Left renal pelvis (tissue), 4 donors: Measurements from ENCODE around the gene GPHN. TPM values are rescaled to one million over a fixed set of nuclear protein-coding genes. Genes with fewer than 3 reads are reported as not detected.
"Not testable (repeated sequence)": the region's sequence is repeated elsewhere in the genome, so short reads cannot be mapped to it uniquely, and the experiment has no call there.

Experiments
- DNase-seq, 4 donors: peaks; one replicate each; pipeline ENCODE4 v3.0.0-alpha.2; 2013; ENCODE audit warnings: low read depth in 4 of 4, low spot score in 3 of 4
- polyA plus RNA-seq, 4 donors: library from polyadenylated mRNA; unstranded; fragments of 120-200 nt; gene quantifications; one replicate each; pipeline ENCODE4 v1.2.1, GENCODE V29; 2013; ENCODE audit not compliant: insufficient read length in 4 of 4

GPHN gene
- polyA plus RNA-seq, 4 donors: 21.1 to 82.0 (median 66.4) TPM

- no peak for DNase-seq
These were observed 238.5 kb downstream of the GPHN start for GRCh38 chr14:66746316-66747006.

- DNase-seq: no peak
These were observed 244.2 kb downstream of the GPHN start for GRCh38 chr14:66752109-66752508.

GRCh38 chr14:66758031-66758613 is 250.2 kb downstream of the GPHN start:
- DNase-seq: no peak

- DNase-seq: no peak
These were observed 264.2 kb downstream of the GPHN start for GRCh38 chr14:66772146-66772545.

- DNase-seq: no peak
These were observed 274.9 kb downstream of the GPHN start for GRCh38 chr14:66782853-66783252.

GRCh38 chr14:66790101-66790500 is 282.2 kb downstream of the GPHN start:
- DNase-seq: no peak

- DNase-seq: no peak
These were observed 295.0 kb downstream of the GPHN start for GRCh38 chr14:66802962-66803361.

GRCh38 chr14:66804141-66804540 is 296.2 kb downstream of the GPHN start:
- DNase-seq: no peak

GRCh38 chr14:66813636-66814035 is 305.7 kb downstream of the GPHN start:
- no peak for DNase-seq

GRCh38 chr14:66815687-66816086 is 307.7 kb downstream of the GPHN start:
- no peak for DNase-seq

GRCh38 chr14:66824251-66824650 is 316.3 kb downstream of the GPHN start:
- no peak for DNase-seq

- DNase-seq: no peak
These were observed 319.2 kb downstream of the GPHN start for GRCh38 chr14:66827182-66827581.

GRCh38 chr14:66831173-66831572 is 323.2 kb downstream of the GPHN start:
- DNase-seq: no peak

- no peak for DNase-seq
These were observed 325.9 kb downstream of the GPHN start for GRCh38 chr14:66833816-66834215.

GRCh38 chr14:66837436-66837835 is 329.5 kb downstream of the GPHN start:
- not testable (repeated sequence) for DNase-seq

GRCh38 chr14:66842911-66843512 is 335.1 kb downstream of the GPHN start:
- DNase-seq: no peak

GRCh38 chr14:66850258-66850888 is 342.4 kb downstream of the GPHN start:
- DNase-seq: no peak

GRCh38 chr14:66853311-66853710 is 345.4 kb downstream of the GPHN start:
- no peak for DNase-seq

GRCh38 chr14:66857867-66858266 is 349.9 kb downstream of the GPHN start:
- DNase-seq: no peak

- no peak for DNase-seq
These were observed 351.2 kb downstream of the GPHN start for GRCh38 chr14:66859063-66859671.

- no peak for DNase-seq
These were observed 373.6 kb downstream of the GPHN start for GRCh38 chr14:66881596-66881995.
